ENCODE measurements around the gene OGFR.

DNA sequence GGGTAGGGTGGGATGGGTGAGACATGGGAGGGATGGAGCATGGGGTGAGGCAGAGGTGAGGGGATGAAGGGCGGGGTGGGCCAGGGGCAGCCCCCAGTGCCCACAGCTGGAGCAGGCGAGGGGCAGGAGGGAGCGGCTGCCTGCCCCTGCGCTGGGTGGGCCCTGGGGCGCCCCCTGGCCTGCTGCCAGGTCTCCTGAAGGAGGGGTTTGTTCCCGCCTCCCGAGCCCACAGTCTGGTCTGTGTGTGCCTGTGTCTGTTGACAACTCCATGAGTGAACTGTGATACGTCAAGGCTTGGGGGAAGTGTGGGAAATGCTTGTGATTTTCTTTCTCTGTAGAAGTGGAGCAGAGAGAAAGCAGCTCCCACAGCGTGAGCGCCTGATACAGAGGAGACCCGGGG is 19.2 kb upstream of the OGFR start:
- TF ChIP-seq, protein P1, sequence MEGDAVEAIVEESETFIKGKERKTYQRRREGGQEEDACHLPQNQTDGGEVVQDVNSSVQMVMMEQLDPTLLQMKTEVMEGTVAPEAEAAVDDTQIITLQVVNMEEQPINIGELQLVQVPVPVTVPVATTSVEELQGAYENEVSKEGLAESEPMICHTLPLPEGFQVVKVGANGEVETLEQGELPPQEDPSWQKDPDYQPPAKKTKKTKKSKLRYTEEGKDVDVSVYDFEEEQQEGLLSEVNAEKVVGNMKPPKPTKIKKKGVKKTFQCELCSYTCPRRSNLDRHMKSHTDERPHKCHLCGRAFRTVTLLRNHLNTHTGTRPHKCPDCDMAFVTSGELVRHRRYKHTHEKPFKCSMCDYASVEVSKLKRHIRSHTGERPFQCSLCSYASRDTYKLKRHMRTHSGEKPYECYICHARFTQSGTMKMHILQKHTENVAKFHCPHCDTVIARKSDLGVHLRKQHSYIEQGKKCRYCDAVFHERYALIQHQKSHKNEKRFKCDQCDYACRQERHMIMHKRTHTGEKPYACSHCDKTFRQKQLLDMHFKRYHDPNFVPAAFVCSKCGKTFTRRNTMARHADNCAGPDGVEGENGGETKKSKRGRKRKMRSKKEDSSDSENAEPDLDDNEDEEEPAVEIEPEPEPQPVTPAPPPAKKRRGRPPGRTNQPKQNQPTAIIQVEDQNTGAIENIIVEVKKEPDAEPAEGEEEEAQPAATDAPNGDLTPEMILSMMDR (IDR thresholded peaks at IDR 0.05; ENCODE audit: low read depth, low read length, poor library complexity, severe bottlenecking) = no peak
- no peak for TF ChIP-seq EZH2phosphoT487 (IDR thresholded peaks at IDR 0.05; ENCODE audit: borderline replicate concordance, low read length)

All from DOHH2 (cell line).